ENCODE results near the gene LITAF.

- TF ChIP-seq CTCF (IDR thresholded peaks at IDR 0.05) (no peak), POLR2A (IDR thresholded peaks at IDR 0.05) (no peak)
Observed at GRCh38 chr16:11575223-11575589, 11.5 kb downstream of the LITAF start.
